ENCODE measurements around the gene BAZ2A. TPM values are rescaled to one million over a fixed set of nuclear protein-coding genes. Genes with fewer than 3 reads are reported as not detected.

Gene BAZ2A
- 25.6 and 26.2 TPM in 2 replicates for total RNA-seq (2012; rRNA removed)

- Histone ChIP-seq H3K9me3 (replicated peaks; ENCODE audit: low read length) (no peaks in the 10 kb centered on the region), H3K4me1 (ENCODE audit: control insufficient read depth, insufficient read depth, low read length) (peaks cover 38% of the 10 kb centered on the region), H3K36me3 (ENCODE audit: insufficient read depth, low read length) (peaks cover 21% of the 10 kb centered on the region), H3K27me3 (ENCODE audit: control insufficient read depth, insufficient read depth, low read length) (no peaks in the 10 kb centered on the region), H3K9ac (ENCODE audit: low read depth, low read length) (peak within 1 kb of the TSS; percentile 81), H3K4me2 (ENCODE audit: low read length) (peak within 1 kb of the TSS; percentile 84), H3K4me3 (ENCODE audit: low read length) (peak within 1 kb of the TSS; percentile 76)
These were observed at the start of gene BAZ2A for GRCh38 chr12:56630180-56630632. Gene BAZ2A, minus strand, starts transcription at chr12:56630326. Its CDS starts 12,796 bp downstream, at chr12:56617530.

GRCh38 chr12:56678852-56679251 lies 48.7 kb upstream of the BAZ2A start:
- peaks cover 34% of the 10 kb centered on the region for H3K36me3 ChIP-seq (ENCODE audit: insufficient read depth, low read length)
- H3K9ac ChIP-seq (ENCODE audit: low read depth, low read length), result no peak overlapping the region
- no peaks in the 10 kb centered on the region for H3K9me3 ChIP-seq (replicated peaks; ENCODE audit: low read length)
- no peak overlapping the region for H3K4me3 ChIP-seq (ENCODE audit: low read length)
- peaks cover under 1% of the 10 kb centered on the region for H3K4me1 ChIP-seq (ENCODE audit: control insufficient read depth, insufficient read depth, low read length)
- H3K4me2 ChIP-seq (ENCODE audit: low read length), result no peak overlapping the region
- no peaks in the 10 kb centered on the region for H3K27me3 ChIP-seq (ENCODE audit: control insufficient read depth, insufficient read depth, low read length)

- Histone ChIP-seq H3K4me3 (ENCODE audit: low read length) (no peak overlapping the region), H3K9me3 (replicated peaks; ENCODE audit: low read length) (no peaks in the 10 kb centered on the region), H3K4me1 (ENCODE audit: control insufficient read depth, insufficient read depth, low read length) (no peaks in the 10 kb centered on the region), H3K4me2 (ENCODE audit: low read length) (no peak overlapping the region), H3K36me3 (ENCODE audit: insufficient read depth, low read length) (peaks cover 39% of the 10 kb centered on the region), H3K27me3 (ENCODE audit: control insufficient read depth, insufficient read depth, low read length) (no peaks in the 10 kb centered on the region), H3K9ac (ENCODE audit: low read depth, low read length) (no peak overlapping the region)
These were observed 47.6 kb upstream of the BAZ2A start for GRCh38 chr12:56677680-56678079.

- no peak overlapping the region for H3K9ac ChIP-seq (ENCODE audit: low read depth, low read length)
- no peak overlapping the region for H3K4me2 ChIP-seq (ENCODE audit: low read length)
- H3K36me3 ChIP-seq (ENCODE audit: insufficient read depth, low read length), result peaks cover 41% of the 10 kb centered on the region
- no peak overlapping the region for H3K4me3 ChIP-seq (ENCODE audit: low read length)
- no peaks in the 10 kb centered on the region for H3K27me3 ChIP-seq (ENCODE audit: control insufficient read depth, insufficient read depth, low read length)
- H3K4me1 ChIP-seq (ENCODE audit: control insufficient read depth, insufficient read depth, low read length), result no peaks in the 10 kb centered on the region
- H3K9me3 ChIP-seq (replicated peaks; ENCODE audit: low read length), result no peaks in the 10 kb centered on the region
These were observed 46.9 kb upstream of the BAZ2A start for GRCh38 chr12:56676851-56677580.

GRCh38 chr12:56671608-56672007 lies 41.5 kb upstream of the BAZ2A start:
- H3K36me3 ChIP-seq (ENCODE audit: insufficient read depth, low read length), result peaks cover 64% of the 10 kb centered on the region
- no peaks in the 10 kb centered on the region for H3K27me3 ChIP-seq (ENCODE audit: control insufficient read depth, insufficient read depth, low read length)
- no peaks in the 10 kb centered on the region for H3K9me3 ChIP-seq (replicated peaks; ENCODE audit: low read length)
- H3K9ac ChIP-seq (ENCODE audit: low read depth, low read length), result no peak overlapping the region
- no peaks in the 10 kb centered on the region for H3K4me1 ChIP-seq (ENCODE audit: control insufficient read depth, insufficient read depth, low read length)
- H3K4me3 ChIP-seq (ENCODE audit: low read length), result no peak overlapping the region
- H3K4me2 ChIP-seq (ENCODE audit: low read length), result no peak overlapping the region

GRCh38 chr12:56670836-56671235 lies 40.7 kb upstream of the BAZ2A start:
- Histone ChIP-seq H3K9me3 (replicated peaks; ENCODE audit: low read length) (no peaks in the 10 kb centered on the region), H3K4me2 (ENCODE audit: low read length) (no peak overlapping the region), H3K4me3 (ENCODE audit: low read length) (no peak overlapping the region), H3K27me3 (ENCODE audit: control insufficient read depth, insufficient read depth, low read length) (no peaks in the 10 kb centered on the region), H3K4me1 (ENCODE audit: control insufficient read depth, insufficient read depth, low read length) (no peaks in the 10 kb centered on the region), H3K9ac (ENCODE audit: low read depth, low read length) (no peak overlapping the region), H3K36me3 (ENCODE audit: insufficient read depth, low read length) (peaks cover 71% of the 10 kb centered on the region)

- Histone ChIP-seq H3K4me3 (ENCODE audit: low read length) (no peak overlapping the region), H3K9ac (ENCODE audit: low read depth, low read length) (no peak overlapping the region), H3K4me1 (ENCODE audit: control insufficient read depth, insufficient read depth, low read length) (no peaks in the 10 kb centered on the region), H3K36me3 (ENCODE audit: insufficient read depth, low read length) (peaks cover 88% of the 10 kb centered on the region), H3K9me3 (replicated peaks; ENCODE audit: low read length) (no peaks in the 10 kb centered on the region), H3K27me3 (ENCODE audit: control insufficient read depth, insufficient read depth, low read length) (no peaks in the 10 kb centered on the region), H3K4me2 (ENCODE audit: low read length) (no peak overlapping the region)
These were observed 38.0 kb upstream of the BAZ2A start for GRCh38 chr12:56668197-56668457.

GRCh38 chr12:56661979-56662638 lies 32.0 kb upstream of the BAZ2A start:
- no peak overlapping the region for H3K4me3 ChIP-seq (ENCODE audit: low read length)
- H3K4me2 ChIP-seq (ENCODE audit: low read length), result no peak overlapping the region
- no peaks in the 10 kb centered on the region for H3K27me3 ChIP-seq (ENCODE audit: control insufficient read depth, insufficient read depth, low read length)
- no peaks in the 10 kb centered on the region for H3K4me1 ChIP-seq (ENCODE audit: control insufficient read depth, insufficient read depth, low read length)
- H3K9ac ChIP-seq (ENCODE audit: low read depth, low read length), result no peak overlapping the region
- H3K36me3 ChIP-seq (ENCODE audit: insufficient read depth, low read length), result peaks cover 54% of the 10 kb centered on the region
- no peaks in the 10 kb centered on the region for H3K9me3 ChIP-seq (replicated peaks; ENCODE audit: low read length)

- Histone ChIP-seq H3K4me3 (ENCODE audit: low read length) (no peak overlapping the region), H3K36me3 (ENCODE audit: insufficient read depth, low read length) (peaks cover 50% of the 10 kb centered on the region), H3K4me1 (ENCODE audit: control insufficient read depth, insufficient read depth, low read length) (no peaks in the 10 kb centered on the region), H3K4me2 (ENCODE audit: low read length) (no peak overlapping the region), H3K9ac (ENCODE audit: low read depth, low read length) (no peak overlapping the region), H3K9me3 (replicated peaks; ENCODE audit: low read length) (no peaks in the 10 kb centered on the region), H3K27me3 (ENCODE audit: control insufficient read depth, insufficient read depth, low read length) (no peaks in the 10 kb centered on the region)
These were observed 31.4 kb upstream of the BAZ2A start for GRCh38 chr12:56661560-56661959.

GRCh38 chr12:56658921-56659320 lies 28.8 kb upstream of the BAZ2A start:
- no peaks in the 10 kb centered on the region for H3K27me3 ChIP-seq (ENCODE audit: control insufficient read depth, insufficient read depth, low read length)
- H3K4me1 ChIP-seq (ENCODE audit: control insufficient read depth, insufficient read depth, low read length), result no peaks in the 10 kb centered on the region
- no peak overlapping the region for H3K4me2 ChIP-seq (ENCODE audit: low read length)
- peaks cover 26% of the 10 kb centered on the region for H3K36me3 ChIP-seq (ENCODE audit: insufficient read depth, low read length)
- H3K9ac ChIP-seq (ENCODE audit: low read depth, low read length), result no peak overlapping the region
- no peaks in the 10 kb centered on the region for H3K9me3 ChIP-seq (replicated peaks; ENCODE audit: low read length)
- no peak overlapping the region for H3K4me3 ChIP-seq (ENCODE audit: low read length)

GRCh38 chr12:56657416-56658379 lies 27.6 kb upstream of the BAZ2A start:
- peaks cover 14% of the 10 kb centered on the region for H3K36me3 ChIP-seq (ENCODE audit: insufficient read depth, low read length)
- H3K4me1 ChIP-seq (ENCODE audit: control insufficient read depth, insufficient read depth, low read length), result no peaks in the 10 kb centered on the region
- no peaks in the 10 kb centered on the region for H3K9me3 ChIP-seq (replicated peaks; ENCODE audit: low read length)
- no peaks in the 10 kb centered on the region for H3K27me3 ChIP-seq (ENCODE audit: control insufficient read depth, insufficient read depth, low read length)
- H3K4me3 ChIP-seq (ENCODE audit: low read length), result no peak overlapping the region
- H3K9ac ChIP-seq (ENCODE audit: low read depth, low read length), result no peak overlapping the region
- H3K4me2 ChIP-seq (ENCODE audit: low read length), result no peak overlapping the region
